ENCODE results near the gene ISCA1.

ISCA1 gene

DNA sequence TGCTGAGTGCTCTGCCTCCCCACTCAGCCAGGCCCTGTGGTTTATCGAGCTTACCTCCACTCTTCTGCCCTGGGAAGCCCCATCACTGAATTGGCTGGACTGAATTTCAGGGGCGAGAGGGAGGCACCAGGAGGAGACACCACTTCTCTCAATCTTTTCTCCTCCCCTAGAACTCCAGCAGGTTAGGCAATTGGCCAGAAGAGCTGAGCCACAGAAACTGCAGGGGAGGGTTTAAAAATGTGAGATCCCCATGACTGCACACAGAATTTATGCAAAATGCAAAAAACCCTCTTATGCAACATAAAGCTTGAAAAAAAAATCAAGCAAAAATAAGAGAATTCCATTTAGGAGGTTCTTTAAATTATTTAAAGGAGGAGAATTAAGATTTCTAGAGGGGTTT is 42.0 kb upstream of the ISCA1 start:
- no peak overlapping the region for H3K4me3 ChIP-seq (replicated peaks; ENCODE audit: insufficient read depth, low read length)
- H3K27ac ChIP-seq (replicated peaks), result no peak overlapping the region
- no peak for DNase-seq (ENCODE audit: low read depth in 1 of 2, low spot score in 1 of 2)

DNA sequence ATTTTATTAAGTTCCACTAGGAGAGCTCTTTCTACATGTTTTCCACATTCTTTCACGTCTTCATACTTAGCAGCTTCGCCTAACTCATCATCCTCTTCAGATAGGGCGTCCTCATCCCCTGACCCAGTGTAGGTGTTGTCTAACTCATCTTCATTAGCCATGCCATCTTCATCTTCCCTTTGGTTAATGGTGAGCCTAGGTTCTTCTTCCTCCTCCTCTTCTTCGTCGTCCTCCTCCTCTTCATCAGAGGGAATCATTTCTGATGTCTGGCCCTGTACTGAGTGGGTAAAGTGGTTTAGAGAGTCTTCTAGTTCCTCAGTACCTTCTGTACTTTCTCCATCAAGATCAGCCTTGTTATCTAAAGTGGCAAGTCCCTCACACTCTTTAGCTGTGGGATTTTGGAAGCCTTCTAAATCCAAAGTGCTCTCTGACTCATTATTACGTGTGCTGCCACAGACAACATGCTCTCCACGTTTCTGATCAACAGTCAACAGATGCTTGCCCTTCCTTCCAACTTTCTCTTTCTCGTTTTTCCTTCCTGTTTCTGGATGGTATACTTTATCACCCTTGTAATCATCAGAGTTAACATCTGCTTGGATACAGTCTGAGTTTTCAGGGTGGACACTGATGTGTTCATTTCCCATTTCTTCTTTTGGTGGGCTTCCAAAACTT is 40.8 kb upstream of the ISCA1 start:
- H3K4me3 ChIP-seq (replicated peaks; ENCODE audit: insufficient read depth, low read length), result no peak overlapping the region
- TF ChIP-seq SPI1 (IDR thresholded peaks at IDR 0.05; ENCODE audit: borderline replicate concordance, low read depth) (no peak), GABPA (IDR thresholded peaks at IDR 0.05; ENCODE audit: low read depth) (no peak), POLR2AphosphoS5 (IDR thresholded peaks at IDR 0.05; ENCODE audit: low read depth) (no peak)
- TF ChIP-seq, protein P1, sequence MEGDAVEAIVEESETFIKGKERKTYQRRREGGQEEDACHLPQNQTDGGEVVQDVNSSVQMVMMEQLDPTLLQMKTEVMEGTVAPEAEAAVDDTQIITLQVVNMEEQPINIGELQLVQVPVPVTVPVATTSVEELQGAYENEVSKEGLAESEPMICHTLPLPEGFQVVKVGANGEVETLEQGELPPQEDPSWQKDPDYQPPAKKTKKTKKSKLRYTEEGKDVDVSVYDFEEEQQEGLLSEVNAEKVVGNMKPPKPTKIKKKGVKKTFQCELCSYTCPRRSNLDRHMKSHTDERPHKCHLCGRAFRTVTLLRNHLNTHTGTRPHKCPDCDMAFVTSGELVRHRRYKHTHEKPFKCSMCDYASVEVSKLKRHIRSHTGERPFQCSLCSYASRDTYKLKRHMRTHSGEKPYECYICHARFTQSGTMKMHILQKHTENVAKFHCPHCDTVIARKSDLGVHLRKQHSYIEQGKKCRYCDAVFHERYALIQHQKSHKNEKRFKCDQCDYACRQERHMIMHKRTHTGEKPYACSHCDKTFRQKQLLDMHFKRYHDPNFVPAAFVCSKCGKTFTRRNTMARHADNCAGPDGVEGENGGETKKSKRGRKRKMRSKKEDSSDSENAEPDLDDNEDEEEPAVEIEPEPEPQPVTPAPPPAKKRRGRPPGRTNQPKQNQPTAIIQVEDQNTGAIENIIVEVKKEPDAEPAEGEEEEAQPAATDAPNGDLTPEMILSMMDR (IDR thresholded peaks at IDR 0.05; ENCODE audit: insufficient read depth, low read length), result no peak
- TF ChIP-seq, protein P2, sequence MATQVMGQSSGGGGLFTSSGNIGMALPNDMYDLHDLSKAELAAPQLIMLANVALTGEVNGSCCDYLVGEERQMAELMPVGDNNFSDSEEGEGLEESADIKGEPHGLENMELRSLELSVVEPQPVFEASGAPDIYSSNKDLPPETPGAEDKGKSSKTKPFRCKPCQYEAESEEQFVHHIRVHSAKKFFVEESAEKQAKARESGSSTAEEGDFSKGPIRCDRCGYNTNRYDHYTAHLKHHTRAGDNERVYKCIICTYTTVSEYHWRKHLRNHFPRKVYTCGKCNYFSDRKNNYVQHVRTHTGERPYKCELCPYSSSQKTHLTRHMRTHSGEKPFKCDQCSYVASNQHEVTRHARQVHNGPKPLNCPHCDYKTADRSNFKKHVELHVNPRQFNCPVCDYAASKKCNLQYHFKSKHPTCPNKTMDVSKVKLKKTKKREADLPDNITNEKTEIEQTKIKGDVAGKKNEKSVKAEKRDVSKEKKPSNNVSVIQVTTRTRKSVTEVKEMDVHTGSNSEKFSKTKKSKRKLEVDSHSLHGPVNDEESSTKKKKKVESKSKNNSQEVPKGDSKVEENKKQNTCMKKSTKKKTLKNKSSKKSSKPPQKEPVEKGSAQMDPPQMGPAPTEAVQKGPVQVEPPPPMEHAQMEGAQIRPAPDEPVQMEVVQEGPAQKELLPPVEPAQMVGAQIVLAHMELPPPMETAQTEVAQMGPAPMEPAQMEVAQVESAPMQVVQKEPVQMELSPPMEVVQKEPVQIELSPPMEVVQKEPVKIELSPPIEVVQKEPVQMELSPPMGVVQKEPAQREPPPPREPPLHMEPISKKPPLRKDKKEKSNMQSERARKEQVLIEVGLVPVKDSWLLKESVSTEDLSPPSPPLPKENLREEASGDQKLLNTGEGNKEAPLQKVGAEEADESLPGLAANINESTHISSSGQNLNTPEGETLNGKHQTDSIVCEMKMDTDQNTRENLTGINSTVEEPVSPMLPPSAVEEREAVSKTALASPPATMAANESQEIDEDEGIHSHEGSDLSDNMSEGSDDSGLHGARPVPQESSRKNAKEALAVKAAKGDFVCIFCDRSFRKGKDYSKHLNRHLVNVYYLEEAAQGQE (IDR thresholded peaks at IDR 0.05; ENCODE audit: insufficient replicate concordance, low read depth), result no peak
- no peak overlapping the region for H3K27ac ChIP-seq (replicated peaks)
- DNase-seq (ENCODE audit: low read depth in 1 of 2, low spot score in 1 of 2), result no peak
- no peaks in the 10 kb centered on the region for H3K27me3 ChIP-seq (ENCODE audit: insufficient read depth, poor library complexity, severe bottlenecking)

More for the DNA sequence above, 42.0 kb upstream of the ISCA1 start:
- TF ChIP-seq SPI1 (IDR thresholded peaks at IDR 0.05; ENCODE audit: borderline replicate concordance, low read depth) (no peak), POLR2AphosphoS5 (IDR thresholded peaks at IDR 0.05; ENCODE audit: low read depth) (no peak), GABPA (IDR thresholded peaks at IDR 0.05; ENCODE audit: low read depth) (no peak)
- TF ChIP-seq, protein P1 (IDR thresholded peaks at IDR 0.05; ENCODE audit: insufficient read depth, low read length), result no peak
- TF ChIP-seq, protein P2 (IDR thresholded peaks at IDR 0.05; ENCODE audit: insufficient replicate concordance, low read depth), result no peak
- H3K27me3 ChIP-seq (ENCODE audit: insufficient read depth, poor library complexity, severe bottlenecking), result no peaks in the 10 kb centered on the region

DNA sequence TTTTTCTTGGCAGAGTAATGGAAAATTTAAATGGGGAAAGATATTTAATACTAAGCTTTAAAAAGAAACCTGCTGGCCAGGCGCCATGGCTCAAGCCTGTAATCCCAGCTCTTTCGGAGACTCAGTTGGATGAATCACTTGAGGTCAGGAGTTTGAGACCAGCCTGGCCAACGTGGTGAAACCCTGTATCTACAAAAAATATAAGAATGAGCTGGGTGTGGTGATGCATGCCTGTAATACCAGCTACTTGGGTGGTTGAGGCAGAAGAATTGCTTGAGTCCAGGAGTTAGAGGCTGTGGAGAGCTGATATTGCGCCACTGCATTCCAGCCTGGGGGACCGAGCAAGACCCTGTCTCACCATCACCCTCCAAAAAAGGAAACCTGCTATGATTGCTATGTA is 39.0 kb upstream of the ISCA1 start:
- DNase-seq (ENCODE audit: low read depth in 1 of 2, low spot score in 1 of 2), result no peak
- H3K4me3 ChIP-seq (replicated peaks; ENCODE audit: insufficient read depth, low read length), result no peak overlapping the region
- H3K27ac ChIP-seq (replicated peaks), result no peak overlapping the region
- no peaks in the 10 kb centered on the region for H3K27me3 ChIP-seq (ENCODE audit: insufficient read depth, poor library complexity, severe bottlenecking)
- no peak for TF ChIP-seq SPI1 (IDR thresholded peaks at IDR 0.05; ENCODE audit: borderline replicate concordance, low read depth)
- TF ChIP-seq, protein P1 (IDR thresholded peaks at IDR 0.05; ENCODE audit: insufficient read depth, low read length), result no peak
- TF ChIP-seq, protein P2 (IDR thresholded peaks at IDR 0.05; ENCODE audit: insufficient replicate concordance, low read depth), result no peak
- no peak for TF ChIP-seq GABPA (IDR thresholded peaks at IDR 0.05; ENCODE audit: low read depth)
- no peak for TF ChIP-seq POLR2AphosphoS5 (IDR thresholded peaks at IDR 0.05; ENCODE audit: low read depth)
